BJ (cell line): Measurements from ENCODE around the gene ARMC9. TPM values are rescaled to one million over a fixed set of nuclear protein-coding genes. Genes with fewer than 3 reads are reported as not detected.

Experiments
- CTCF ChIA-PET: fragments of 350-600 bp; formaldehyde crosslinking; extraction: SDS; loops from one replicate; lab custom pipeline; 2021; ENCODE audit warnings: antibody characterized with exemption, inconsistent platforms; lab: Yijun Ruan, JAX
- POLR2A ChIA-PET: fragments of 300-600 bp; sonication (Branson Sonifier 250); formaldehyde crosslinking; extraction: SDS; loops from one replicate; lab custom pipeline; 2021; ENCODE audit warnings: antibody characterized with exemption; lab: Charles Lee
- DNase-seq: peaks from one replicate; pipeline ENCODE4 v3.0.0-alpha.2; 2011; ENCODE audit warnings: low read depth
- H3K27me3 ChIP-seq: 2 replicates; pipeline ENCODE4 v1.6.0; 2011; ENCODE audit warnings: low read length; ENCODE audit not compliant: control insufficient read depth, insufficient read depth
- H3K36me3 ChIP-seq: 2 replicates; pipeline ENCODE4 v1.5.1; 2011; ENCODE audit warnings: low read length; ENCODE audit not compliant: control insufficient read depth, insufficient read depth
- H3K4me3 ChIP-seq: 2 replicates; pipeline ENCODE4 v1.5.1; 2011; ENCODE audit warnings: low read depth, mild to moderate bottlenecking, control low read depth, low read length
- CTCF ChIP-seq: IDR thresholded peaks from 2 replicates; pipeline ENCODE4 v1.5.1; 2011; ENCODE audit warnings: low read depth, mild to moderate bottlenecking, control low read depth, inconsistent platforms, low read length, moderate library complexity; ENCODE audit not compliant: insufficient read depth
- polyA plus RNA-seq: library from polyadenylated mRNA; depleted of rRNA; stranded (reverse); fragments of >200 nt; gene quantifications from 2 replicates; pipeline ENCODE4 v1.2.3, GENCODE V29; 2011

Gene ARMC9
- polyA plus RNA-seq, 1 experiment, result 83.1 TPM

- H3K4me3 ChIP-seq, result no peak overlapping the region
- POLR2A ChIA-PET, result interaction anchor here (0.6 kb wide), 1 partner anchor 9 kb away, joined by 4 read pairs; no protein-coding TSS in a partner anchor
- peaks cover 30% of the 10 kb centered on the region for H3K36me3 ChIP-seq
- TF ChIP-seq CTCF, result no peak
- H3K27me3 ChIP-seq, result no peaks in the 10 kb centered on the region
- no peak for DNase-seq
- CTCF ChIA-PET, result interaction anchor here (0.6 kb wide), 1 partner anchor 83 kb away, joined by 3 read pairs; no protein-coding TSS in a partner anchor
Measured at GRCh38 chr2:231335591-231335990, 137.2 kb downstream of the ARMC9 start.

- ChIA-PET CTCF (no interaction called here), POLR2A (interaction anchor here (0.6 kb wide), 1 partner anchor 10 kb away, joined by 4 read pairs; no protein-coding TSS in a partner anchor)
- TF ChIP-seq CTCF, result no peak
- DNase-seq, result no peak
- Histone ChIP-seq H3K4me3 (no peak overlapping the region), H3K36me3 (peaks cover 29% of the 10 kb centered on the region), H3K27me3 (no peaks in the 10 kb centered on the region)
Measured at GRCh38 chr2:231336236-231336635, 137.8 kb downstream of the ARMC9 start.

- CTCF ChIA-PET, result no interaction called here
Measured at GRCh38 chr2:231336700-231337099, 138.3 kb downstream of the ARMC9 start.

GRCh38 chr2:231337807-231338759, 139.7 kb downstream of the ARMC9 start:
- no peak for TF ChIP-seq CTCF
- CTCF ChIA-PET, result interaction anchor here (0.6 to 1.4 kb wide), 2 partner anchors 74 to 116 kb away, joined by 3 to 5 read pairs; no protein-coding TSS in a partner anchor
- no peaks in the 10 kb centered on the region for H3K27me3 ChIP-seq
- POLR2A ChIA-PET, result no interaction called here
- peaks cover 19% of the 10 kb centered on the region for H3K36me3 ChIP-seq
- H3K4me3 ChIP-seq, result no peak overlapping the region
- DNase-seq, result no peak

More at GRCh38 chr2:231336700-231337099, 138.3 kb downstream of the ARMC9 start:
- POLR2A ChIA-PET, result no interaction called here
- Histone ChIP-seq H3K4me3 (no peak overlapping the region), H3K36me3 (peaks cover 29% of the 10 kb centered on the region), H3K27me3 (no peaks in the 10 kb centered on the region)
- TF ChIP-seq CTCF, result no peak
- DNase-seq, result no peak

- POLR2A ChIA-PET, result no interaction called here
- no peak for DNase-seq
- no peaks in the 10 kb centered on the region for H3K27me3 ChIP-seq
- no peak for TF ChIP-seq CTCF
- no peak overlapping the region for H3K4me3 ChIP-seq
- CTCF ChIA-PET, result no interaction called here
- H3K36me3 ChIP-seq, result peaks cover 12% of the 10 kb centered on the region
Measured at GRCh38 chr2:231339316-231339715, 140.9 kb downstream of the ARMC9 start.
